AG04449 (cell line): ENCODE data around the gene DLEC1.

Experiments
- CTCF ChIA-PET: fragments of 350-600 bp; formaldehyde crosslinking; extraction: SDS; loops from one replicate; lab custom pipeline; 2021; ENCODE audit warnings: antibody characterized with exemption; lab: Yijun Ruan, JAX
- POLR2A ChIA-PET: fragments of 400-600, 350-600 bp; formaldehyde crosslinking; extraction: SDS; loops from one replicate; lab custom pipeline; 2020; ENCODE audit warnings: antibody characterized with exemption, inconsistent platforms; lab: Yijun Ruan, JAX
- DNase-seq: peaks from one replicate; pipeline ENCODE4 v3.0.0-alpha.2; 2010; ENCODE audit warnings: low read depth, low spot score
- H3K4me3 ChIP-seq: 2 replicates; pipeline ENCODE4 v1.5.1; 2011; ENCODE audit warnings: low read depth, mild to moderate bottlenecking, control low read depth, low read length
- TF ChIP-seq, protein P1 (sequence below): IDR thresholded peaks from one replicate; pipeline ENCODE4 v1.5.1; 2011; ENCODE audit warnings: mild to moderate bottlenecking, moderate library complexity, low read length, control low read depth, inconsistent platforms; ENCODE audit not compliant: insufficient read depth; ENCODE audit errors: missing control alignments

DLEC1 gene

GRCh38 chr3:38120693-38121450, 81.9 kb downstream of the DLEC1 start:
- H3K4me3 ChIP-seq: no peak overlapping the region
- TF ChIP-seq, protein P1, sequence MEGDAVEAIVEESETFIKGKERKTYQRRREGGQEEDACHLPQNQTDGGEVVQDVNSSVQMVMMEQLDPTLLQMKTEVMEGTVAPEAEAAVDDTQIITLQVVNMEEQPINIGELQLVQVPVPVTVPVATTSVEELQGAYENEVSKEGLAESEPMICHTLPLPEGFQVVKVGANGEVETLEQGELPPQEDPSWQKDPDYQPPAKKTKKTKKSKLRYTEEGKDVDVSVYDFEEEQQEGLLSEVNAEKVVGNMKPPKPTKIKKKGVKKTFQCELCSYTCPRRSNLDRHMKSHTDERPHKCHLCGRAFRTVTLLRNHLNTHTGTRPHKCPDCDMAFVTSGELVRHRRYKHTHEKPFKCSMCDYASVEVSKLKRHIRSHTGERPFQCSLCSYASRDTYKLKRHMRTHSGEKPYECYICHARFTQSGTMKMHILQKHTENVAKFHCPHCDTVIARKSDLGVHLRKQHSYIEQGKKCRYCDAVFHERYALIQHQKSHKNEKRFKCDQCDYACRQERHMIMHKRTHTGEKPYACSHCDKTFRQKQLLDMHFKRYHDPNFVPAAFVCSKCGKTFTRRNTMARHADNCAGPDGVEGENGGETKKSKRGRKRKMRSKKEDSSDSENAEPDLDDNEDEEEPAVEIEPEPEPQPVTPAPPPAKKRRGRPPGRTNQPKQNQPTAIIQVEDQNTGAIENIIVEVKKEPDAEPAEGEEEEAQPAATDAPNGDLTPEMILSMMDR: no peak
- ChIA-PET CTCF (interaction anchor here (1.5 to 6.1 kb wide), 5 partner anchors 7 to 225 kb away, joined by 3 to 51 read pairs (median 8); partner anchors contain the start of gene XYLB), POLR2A (interaction anchor here (0.7 kb wide), 1 partner anchor 16 kb away, joined by 3 read pairs; the partner anchor contains the start of gene ACAA1)
- no peak for DNase-seq

DNA sequence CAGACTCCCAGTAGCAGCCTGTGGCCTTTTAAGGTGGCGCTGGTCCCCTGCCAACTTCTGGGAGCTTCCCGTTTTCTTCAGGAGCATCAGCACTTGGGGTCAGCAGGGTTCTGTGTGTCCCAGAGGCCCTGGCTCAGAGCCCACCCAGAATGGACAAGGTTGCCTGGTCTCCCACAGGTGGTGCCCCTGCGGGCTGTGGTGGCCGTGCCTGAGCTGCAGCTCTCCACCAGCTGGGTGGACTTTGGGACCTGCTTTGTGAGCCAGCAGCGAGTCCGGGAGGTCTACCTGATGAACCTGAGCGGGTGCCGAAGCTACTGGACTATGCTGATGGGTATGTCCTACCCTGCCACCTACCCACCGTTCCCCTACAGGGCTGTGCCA, 82.4 kb downstream of the DLEC1 start:
- TF ChIP-seq, protein P1: no peak
- H3K4me3 ChIP-seq: no peak overlapping the region
- ChIA-PET POLR2A (interaction anchor here (0.7 kb wide), 1 partner anchor 16 kb away, joined by 3 read pairs; the partner anchor contains the start of gene ACAA1), CTCF (interaction anchor here (2.4 to 6.1 kb wide), 2 partner anchors 7 to 12 kb away, joined by 8 to 51 read pairs; no protein-coding TSS in a partner anchor)
- no peak for DNase-seq

GRCh38 chr3:38121832-38122461, 82.9 kb downstream of the DLEC1 start:
- ChIA-PET POLR2A (no interaction called here), CTCF (interaction anchor here (2.4 kb wide), 1 partner anchor 11 kb away, joined by 8 read pairs; no protein-coding TSS in a partner anchor)
- H3K4me3 ChIP-seq: no peak overlapping the region
- TF ChIP-seq, protein P1: no peak
- no peak for DNase-seq

DNA sequence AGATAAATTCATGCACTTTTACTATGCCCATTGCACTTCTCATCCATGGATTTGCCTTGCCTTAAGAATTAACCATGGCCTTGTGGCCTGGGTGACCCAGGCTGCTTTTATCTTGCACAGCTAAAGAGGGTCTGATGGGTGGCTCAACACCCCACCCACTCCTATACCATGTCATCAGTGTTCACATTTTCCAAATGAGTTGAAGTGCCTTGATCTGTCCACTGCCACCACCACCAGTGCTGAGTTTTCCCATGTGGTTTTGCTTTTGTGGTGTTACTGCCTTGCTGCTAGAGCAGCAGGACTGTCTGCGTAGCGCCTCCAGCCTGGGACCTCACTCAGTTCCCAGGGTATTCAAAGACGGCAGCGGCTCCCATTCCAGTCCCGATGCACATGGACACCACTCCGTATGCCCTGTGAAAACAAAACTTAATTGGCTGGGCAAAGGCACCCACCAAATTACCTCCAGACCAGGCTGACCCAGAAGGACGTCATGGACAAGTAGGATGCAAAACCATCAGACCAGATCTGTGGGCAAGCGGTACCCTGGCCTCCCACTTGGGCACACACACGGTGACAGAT, 83.8 kb downstream of the DLEC1 start:
- ChIA-PET CTCF (interaction anchor here (2.4 kb wide), 1 partner anchor 10 kb away, joined by 8 read pairs; no protein-coding TSS in a partner anchor), POLR2A (no interaction called here)
- no peak overlapping the region for H3K4me3 ChIP-seq
- TF ChIP-seq, protein P1: no peak
- no peak for DNase-seq

GRCh38 chr3:38124324-38125122, 85.5 kb downstream of the DLEC1 start:
- CTCF ChIA-PET: interaction anchor here (6.8 kb wide), 1 partner anchor 6 kb away, joined by 51 read pairs; no protein-coding TSS in a partner anchor
- DNase-seq: no peak
- no peak overlapping the region for H3K4me3 ChIP-seq
- TF ChIP-seq, protein P1: no peak
- POLR2A ChIA-PET: interaction anchor here (0.8 kb wide), 1 partner anchor 13 kb away, joined by 4 read pairs; the partner anchor contains the start of gene ACAA1
